Endothelial cell of umbilical vein (primary cell): Measurements from ENCODE around the gene C1orf198.

Experiments used
- EZH2 ChIP-seq: IDR thresholded peaks from 2 replicates; pipeline ENCODE4 v1.6.1; 2012; ENCODE audit warnings: borderline replicate concordance, low read depth, mild to moderate bottlenecking, moderate library complexity, low read length, inconsistent platforms; ENCODE audit not compliant: severe bottlenecking
- POLR2A ChIP-seq: IDR thresholded peaks from 2 replicates; pipeline ENCODE4 v1.6.1; 2012; ENCODE audit warnings: low read depth, mild to moderate bottlenecking, control low read depth, low read length
- POLR2AphosphoS5 ChIP-seq: IDR thresholded peaks from 2 replicates; pipeline ENCODE4 v1.6.1; 2012; ENCODE audit warnings: low read depth, mild to moderate bottlenecking, control low read depth, low read length, moderate library complexity; ENCODE audit not compliant: insufficient read depth
- TF ChIP-seq, protein P1 (sequence below), 2 donors: IDR thresholded peaks; 1 replicate in 1 of 2; 2 replicates in 1 of 2; pipeline ENCODE4 v1.5.1; 2011; ENCODE audit warnings: low read length in 2 of 2, mild to moderate bottlenecking in 2 of 2, moderate library complexity in 2 of 2, control low read depth in 1 of 2, inconsistent platforms in 1 of 2, low read depth in 1 of 2; ENCODE audit not compliant: insufficient read depth in 1 of 2; ENCODE audit errors: extremely low read depth in 1 of 2
- TF ChIP-seq, protein P2 (sequence below): IDR thresholded peaks from 2 replicates; pipeline ENCODE4 v1.6.1; 2011; ENCODE audit not compliant: insufficient read depth, insufficient read length

- TF ChIP-seq EZH2 (no peak), POLR2AphosphoS5 (no peak), POLR2A (no peak)
- TF ChIP-seq, protein P1, sequence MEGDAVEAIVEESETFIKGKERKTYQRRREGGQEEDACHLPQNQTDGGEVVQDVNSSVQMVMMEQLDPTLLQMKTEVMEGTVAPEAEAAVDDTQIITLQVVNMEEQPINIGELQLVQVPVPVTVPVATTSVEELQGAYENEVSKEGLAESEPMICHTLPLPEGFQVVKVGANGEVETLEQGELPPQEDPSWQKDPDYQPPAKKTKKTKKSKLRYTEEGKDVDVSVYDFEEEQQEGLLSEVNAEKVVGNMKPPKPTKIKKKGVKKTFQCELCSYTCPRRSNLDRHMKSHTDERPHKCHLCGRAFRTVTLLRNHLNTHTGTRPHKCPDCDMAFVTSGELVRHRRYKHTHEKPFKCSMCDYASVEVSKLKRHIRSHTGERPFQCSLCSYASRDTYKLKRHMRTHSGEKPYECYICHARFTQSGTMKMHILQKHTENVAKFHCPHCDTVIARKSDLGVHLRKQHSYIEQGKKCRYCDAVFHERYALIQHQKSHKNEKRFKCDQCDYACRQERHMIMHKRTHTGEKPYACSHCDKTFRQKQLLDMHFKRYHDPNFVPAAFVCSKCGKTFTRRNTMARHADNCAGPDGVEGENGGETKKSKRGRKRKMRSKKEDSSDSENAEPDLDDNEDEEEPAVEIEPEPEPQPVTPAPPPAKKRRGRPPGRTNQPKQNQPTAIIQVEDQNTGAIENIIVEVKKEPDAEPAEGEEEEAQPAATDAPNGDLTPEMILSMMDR (IDR thresholded peaks at IDR 0.05; ENCODE audit: extremely low read depth in 1 of 2, insufficient read depth in 1 of 2, low read depth in 1 of 2, low read length in 2 of 2), result no peak
- TF ChIP-seq, protein P2, sequence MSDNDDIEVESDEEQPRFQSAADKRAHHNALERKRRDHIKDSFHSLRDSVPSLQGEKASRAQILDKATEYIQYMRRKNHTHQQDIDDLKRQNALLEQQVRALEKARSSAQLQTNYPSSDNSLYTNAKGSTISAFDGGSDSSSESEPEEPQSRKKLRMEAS, result no peak
Measured at GRCh38 chr1:230858236-230858820, 10.0 kb downstream of the C1orf198 start.
